Adrenal gland (tissue), 12 donors: ENCODE measurements around the gene MKLN1. TPM values are rescaled to one million over a fixed set of nuclear protein-coding genes. Genes with fewer than 3 reads are reported as not detected.
"Not testable (repeated sequence)": the region's sequence is repeated elsewhere in the genome, so short reads cannot be mapped to it uniquely, and the experiment has no call there.

Source experiments
- DNase-seq, 7 donors: peaks; one replicate each; pipeline ENCODE4 v3.0.0-alpha.2; 2019 to 2020
- H3K27ac ChIP-seq, 5 donors: fragments of 200-600 bp; sonication (generic) in 4 of 5; 1 replicate in 3 of 5; 2 replicates in 2 of 5; pipeline versions ENCODE4 v1.5.1 to v1.8.0; 2016 to 2020; ENCODE audit warnings: mild to moderate bottlenecking in 1 of 5
- H3K27me3 ChIP-seq: fragments of 200-600 bp; 2 replicates; pipeline ENCODE4 v1.8.0; 2021
- H3K36me3 ChIP-seq, 2 donors: fragments of 200-600 bp; replicated peaks in 1 of 2; 1 replicate in 1 of 2; 2 replicates in 1 of 2; pipeline versions ENCODE4 v1.5.1 to v1.8.0; 2018 to 2022
- H3K4me1 ChIP-seq, 2 donors: fragments of 200-600 bp; replicated peaks in 1 of 2; 1 replicate in 1 of 2; 2 replicates in 1 of 2; pipeline versions ENCODE4 v1.5.1 to v1.8.0; 2018 to 2021
- H3K4me3 ChIP-seq, 4 donors: fragments of 200-600 bp; sonication (generic) in 3 of 4; one replicate each; pipeline ENCODE4 v1.5.1; 2016 to 2018
- H3K9me3 ChIP-seq, 3 donors: fragments of 200-600 bp; sonication (generic) in 1 of 3; replicated peaks in 1 of 3; 1 replicate in 2 of 3; 2 replicates in 1 of 3; pipeline versions ENCODE4 v1.5.1 to v1.8.0; 2016 to 2021
- POLR2A ChIP-seq, 2 donors: fragments of 450-650 bp; IDR thresholded peaks; one replicate each; pipeline ENCODE4 v1.6.1; 2017; ENCODE audit warnings: antibody characterized with exemption in 2 of 2, mild to moderate bottlenecking in 2 of 2, moderate library complexity in 1 of 2
- WGBS, 4 donors: extraction: QIAGEN DNeasy Blood & Tissue Kit in 2 of 4; methylation state at CpG; one replicate each; pipeline versions ENCODE4 v1.1.5 to v1.1.7; 2013 to 2017; 5-methylcytosine and 5-hydroxymethylcytosine counted together
- intact Hi-C, 2 donors: fragments of 100-400 bp; cut with DNase I; formaldehyde crosslinking; loops; one replicate each; pipeline versions ENCODE4 v1.14.1 to v1.15.0; 2022 to 2023
- polyA plus RNA-seq, 3 donors: library from polyadenylated mRNA; stranded (reverse); fragments of 200-250 nt in 2 of 3; fragments of 350-450 nt in 1 of 3; fragmentation: Illumina TruSeq in 1 of 3; extraction: RNeasy Lipid Tissue Mini Kit (QIAGEN cat#74804) in 1 of 3; gene quantifications; one replicate each; pipeline ENCODE4 v1.2.3, GENCODE V29; 2013 to 2014
- total RNA-seq, 9 donors: library from RNA; depleted of rRNA in 4 of 9; stranded (reverse); fragments of >200 nt in 4 of 9; fragments of 120-200 nt in 1 of 9; fragmentation: NEBNext Ultra II Directional in 1 of 9; extraction: Animal tissue kit (Norgen Biotek cat#: 25700) in 1 of 9; gene quantifications; one replicate each; pipeline versions ENCODE4 v1.1.0 to v1.2.4, GENCODE V29; 2013 to 2023
- TF ChIP-seq, protein P1 (sequence below), 6 experiments: fragments of 450-650 bp in 4 of 6; fragments of 200-600 bp in 2 of 6; sonication (generic) in 1 of 6; IDR thresholded peaks; 1 replicate in 5 of 6; 2 replicates in 1 of 6; pipeline versions ENCODE4 v1.5.1 to v1.8.0; 2016 to 2021; ENCODE audit warnings: antibody characterized with exemption in 6 of 6, mild to moderate bottlenecking in 2 of 6, moderate library complexity in 1 of 6
- donor health status: healthy with polysubstance abuse.
- donor health status: Bipolar disorder and iron deficiency.
- donor health status: DM: yes; HTN: yes; CAD: no.
- donor health status: DM: no; HTN: no; CAD: no.
- donor health status: DM: no; HTN: no; CAD: no.
- donor health status: DM: yes; HTN: yes; CAD: no.

Gene MKLN1
- total and polyA plus RNA-seq, 12 donors: 20.7 to 81.2 (median 55.2) TPM

DNA sequence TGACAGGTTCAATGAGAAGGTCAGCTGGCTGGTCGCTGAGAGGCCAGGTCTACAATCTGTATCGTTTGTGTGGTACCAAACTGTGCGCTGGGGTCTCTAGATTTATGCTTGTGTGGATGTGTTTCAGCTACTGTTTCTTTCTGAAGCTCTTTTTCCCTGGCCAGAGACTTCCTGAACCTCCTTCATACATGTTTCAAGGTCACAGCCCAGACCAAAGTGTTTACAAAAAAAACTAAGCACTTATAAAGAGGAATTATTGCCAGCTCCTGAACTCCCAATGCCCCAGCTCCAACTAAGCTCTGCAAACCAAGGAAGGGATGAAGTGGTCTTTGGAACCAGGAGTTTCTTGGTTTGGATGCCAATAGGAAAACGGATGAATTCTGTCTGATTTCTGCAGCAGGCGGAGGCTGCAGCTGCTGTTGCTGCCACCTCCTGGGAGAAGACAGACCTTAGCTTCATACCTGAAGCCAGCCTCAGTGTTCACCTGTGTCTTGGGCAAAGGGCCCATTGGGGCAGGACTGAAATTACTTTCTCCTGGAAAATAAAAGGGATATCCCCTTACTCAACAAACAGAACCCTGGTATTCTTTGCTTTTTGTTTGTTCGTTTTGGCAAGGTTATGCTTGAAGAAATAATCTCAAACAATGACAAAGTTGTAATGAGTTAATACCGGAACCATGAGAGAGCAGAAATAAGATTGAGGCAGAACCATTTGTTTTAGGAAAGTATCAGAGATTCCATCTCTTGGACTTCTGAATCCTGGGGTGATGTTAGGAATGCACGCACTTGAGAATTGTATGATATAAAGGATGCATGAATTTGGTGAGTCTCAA lies 24.6 kb upstream of the MKLN1 start:
- Histone ChIP-seq H3K4me1 (peaks cover 7 to 9% of the 10 kb centered on the region in 2 donors), H3K4me3 (no peak overlapping the region), H3K27ac (no peak overlapping the region), H3K36me3 (no peaks in the 10 kb centered on the region), H3K9me3 (no peaks in the 10 kb centered on the region), H3K27me3 (no peaks in the 10 kb centered on the region)
- peak in 3 of 7 donors; percentile 24 to 68 (median 26) for DNase-seq
- TF ChIP-seq, protein P1, sequence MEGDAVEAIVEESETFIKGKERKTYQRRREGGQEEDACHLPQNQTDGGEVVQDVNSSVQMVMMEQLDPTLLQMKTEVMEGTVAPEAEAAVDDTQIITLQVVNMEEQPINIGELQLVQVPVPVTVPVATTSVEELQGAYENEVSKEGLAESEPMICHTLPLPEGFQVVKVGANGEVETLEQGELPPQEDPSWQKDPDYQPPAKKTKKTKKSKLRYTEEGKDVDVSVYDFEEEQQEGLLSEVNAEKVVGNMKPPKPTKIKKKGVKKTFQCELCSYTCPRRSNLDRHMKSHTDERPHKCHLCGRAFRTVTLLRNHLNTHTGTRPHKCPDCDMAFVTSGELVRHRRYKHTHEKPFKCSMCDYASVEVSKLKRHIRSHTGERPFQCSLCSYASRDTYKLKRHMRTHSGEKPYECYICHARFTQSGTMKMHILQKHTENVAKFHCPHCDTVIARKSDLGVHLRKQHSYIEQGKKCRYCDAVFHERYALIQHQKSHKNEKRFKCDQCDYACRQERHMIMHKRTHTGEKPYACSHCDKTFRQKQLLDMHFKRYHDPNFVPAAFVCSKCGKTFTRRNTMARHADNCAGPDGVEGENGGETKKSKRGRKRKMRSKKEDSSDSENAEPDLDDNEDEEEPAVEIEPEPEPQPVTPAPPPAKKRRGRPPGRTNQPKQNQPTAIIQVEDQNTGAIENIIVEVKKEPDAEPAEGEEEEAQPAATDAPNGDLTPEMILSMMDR (IDR thresholded peaks at IDR 0.05): peak in 4 of 6 experiments; percentile 41 to 54 (median 47)
- TF ChIP-seq POLR2A (IDR thresholded peaks at IDR 0.05): no peak
- intact Hi-C loops: loop anchor here in 1 of 2 donors (10.0 kb wide), 1 partner anchor 198 kb away; no protein-coding TSS in a partner anchor
- 75 to 79% (median 78%) methylated on average over 8 of the region's 8 CpGs for WGBS, 4 donors

GRCh38 chr7:131305152-131305551 lies 22.5 kb upstream of the MKLN1 start:
- no peak for DNase-seq
- H3K4me1 ChIP-seq: no peaks in the 10 kb centered on the region
- H3K27ac ChIP-seq: no peak overlapping the region
- no peak overlapping the region for H3K4me3 ChIP-seq
- TF ChIP-seq, protein P1 (IDR thresholded peaks at IDR 0.05): no peak
- TF ChIP-seq POLR2A (IDR thresholded peaks at IDR 0.05): no peak
- H3K27me3 ChIP-seq: no peaks in the 10 kb centered on the region
- no peaks in the 10 kb centered on the region for H3K36me3 ChIP-seq
- H3K9me3 ChIP-seq: no peaks in the 10 kb centered on the region
- intact Hi-C loops: loop anchor here in 1 of 2 donors (10.0 kb wide), 1 partner anchor 200 kb away; no protein-coding TSS in a partner anchor

- WGBS, 4 donors: 90 to 97% (median 95%) methylated on average over 3 of the region's 3 CpGs
- intact Hi-C loops: loop anchor here in 1 of 2 donors (10.0 kb wide), 1 partner anchor 201 kb away; no protein-coding TSS in a partner anchor
- H3K4me1 ChIP-seq, H3K27ac ChIP-seq, H3K9me3 ChIP-seq, H3K36me3 ChIP-seq, H3K4me3 ChIP-seq, DNase-seq, H3K27me3 ChIP-seq: not testable (repeated sequence)
Observed at GRCh38 chr7:131306041-131306440, 21.6 kb upstream of the MKLN1 start.

GRCh38 chr7:131306777-131307176 lies 20.9 kb upstream of the MKLN1 start:
- intact Hi-C loops: loop anchor here in 1 of 2 donors (10.0 kb wide), 1 partner anchor 202 kb away; no protein-coding TSS in a partner anchor

More at GRCh38 chr7:131306777-131307176, 20.9 kb upstream of the MKLN1 start:
- Histone ChIP-seq H3K27me3 (no peaks in the 10 kb centered on the region), H3K27ac (no peak overlapping the region), H3K4me3 (no peak overlapping the region), H3K36me3 (no peaks in the 10 kb centered on the region), H3K9me3 (no peaks in the 10 kb centered on the region), H3K4me1 (no peaks in the 10 kb centered on the region)
- no peak for DNase-seq
- TF ChIP-seq, protein P1 (IDR thresholded peaks at IDR 0.05): no peak
- no peak for TF ChIP-seq POLR2A (IDR thresholded peaks at IDR 0.05)
